T47D (cell line): ENCODE results near the gene SNAPC1.
"Not testable (repeated sequence)": the region's sequence is repeated elsewhere in the genome, so short reads cannot be mapped to it uniquely, and the experiment has no call there.

Experiments used
- DNase-seq, 2 experiments: peaks; one replicate each; pipeline versions ENCODE4 v3.0.0 to v3.0.0-alpha.2; 2011 to 2012; ENCODE audit warnings: low read depth in 1 of 2, low spot score in 1 of 2
- JUND ChIP-seq: IDR thresholded peaks from 2 replicates; pipeline ENCODE4 v1.6.1; 2012; ENCODE audit warnings: low read depth
- in situ Hi-C: cut with HindIII; loops from 2 replicates; pipeline ENCODE4 v1.10.0; 2016; ENCODE audit warnings: low sequenced_read_pairs, low pct_unique_long_range_greater_than_20kb

Gene SNAPC1

DNA sequence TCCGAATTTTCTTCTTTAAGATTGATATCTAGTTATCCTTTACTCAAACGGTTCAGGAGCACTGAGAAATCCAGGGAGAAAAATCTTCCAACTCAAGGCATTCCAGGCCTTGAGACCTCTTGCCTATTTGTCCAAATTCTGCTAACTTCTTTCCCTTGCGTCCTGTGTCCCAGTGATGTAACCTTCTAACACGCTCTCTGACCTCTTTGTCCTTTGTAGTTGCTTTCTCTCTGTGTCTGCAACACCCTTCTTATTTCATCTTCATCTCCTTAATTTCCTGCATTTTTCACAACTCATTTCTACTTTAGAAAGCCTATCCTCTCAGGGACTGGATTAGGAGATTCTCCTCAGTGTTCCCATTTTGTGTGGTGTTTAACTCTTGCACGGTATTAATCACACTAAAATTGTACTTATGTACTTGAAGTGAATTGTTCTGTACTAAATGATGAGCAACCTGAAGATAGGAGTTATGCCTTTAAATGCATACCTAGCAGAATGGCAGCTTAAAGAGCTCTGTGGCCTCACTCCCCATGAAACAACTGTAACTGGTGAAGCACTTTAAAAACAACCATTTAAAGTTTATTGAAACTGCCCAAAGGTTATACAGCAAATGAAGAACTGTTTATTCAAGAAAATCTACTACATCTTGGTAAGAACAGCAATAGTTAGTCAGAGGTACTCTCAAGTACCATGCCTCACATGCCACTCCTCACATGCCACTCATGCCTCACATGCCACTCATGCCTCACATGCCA lies 7.4 kb upstream of the SNAPC1 start:
- no peak for DNase-seq
- in situ Hi-C loops: no loop called here
- TF ChIP-seq JUND: no peak

DNA sequence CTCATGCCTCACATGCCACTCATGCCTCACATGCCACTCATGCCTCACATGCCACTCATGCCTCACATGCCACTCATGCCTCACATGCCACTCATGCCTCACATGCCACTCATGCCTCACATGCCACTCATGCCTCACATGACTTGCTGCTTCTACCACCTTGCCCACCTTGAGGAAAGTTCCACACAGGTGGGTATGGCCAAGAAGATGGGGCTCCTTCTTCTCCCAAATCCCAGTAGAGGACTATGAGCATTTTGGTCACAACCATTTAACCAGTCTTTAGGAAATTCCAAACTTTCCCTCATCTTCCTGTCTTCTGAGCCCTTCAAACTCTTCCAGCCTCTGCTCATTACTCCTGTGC lies 6.9 kb upstream of the SNAPC1 start:
- in situ Hi-C loops: not testable (repeated sequence)
- DNase-seq: peak in 1 of 2 experiments; percentile 29

DNA sequence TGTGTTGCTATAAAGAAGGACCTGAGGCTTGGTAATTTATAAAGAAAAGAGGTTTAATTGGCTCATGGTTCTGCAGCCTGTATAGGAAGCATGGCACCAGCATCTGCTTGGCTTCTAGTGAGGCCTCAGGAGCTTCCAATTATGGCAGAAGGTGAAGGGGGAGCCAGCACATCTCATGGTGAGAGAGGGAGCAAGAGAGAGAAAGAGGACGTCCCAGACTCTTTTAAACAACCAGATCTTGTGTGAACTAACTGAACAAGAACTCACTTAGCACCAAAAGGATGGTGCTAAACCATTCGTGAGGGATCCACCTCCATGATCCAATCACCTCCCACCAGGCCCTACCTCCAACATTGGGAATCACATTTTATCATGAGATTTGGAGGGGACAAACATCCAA lies 6.1 kb upstream of the SNAPC1 start:
- TF ChIP-seq JUND: no peak
- DNase-seq: no peak
- in situ Hi-C loops: no loop called here

DNA sequence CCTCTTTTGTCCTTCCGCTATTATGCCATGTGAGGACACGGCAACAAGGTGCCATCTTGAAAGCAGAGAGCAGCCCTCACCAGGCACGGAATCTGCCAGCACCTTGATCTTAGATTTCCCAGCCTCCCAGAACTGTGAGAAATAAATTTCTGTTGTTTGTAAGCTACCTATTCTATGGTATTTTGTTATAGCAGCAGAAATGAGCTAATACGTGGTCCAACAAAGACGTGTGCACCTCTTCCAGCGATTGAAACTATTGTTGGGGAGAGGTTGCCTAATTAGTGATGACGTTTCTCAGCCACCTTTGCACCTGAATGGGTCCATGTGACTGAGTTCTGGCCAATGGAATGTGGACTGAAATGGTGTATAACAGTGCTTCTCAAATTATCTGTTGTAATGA lies 2.3 kb upstream of the SNAPC1 start:
- TF ChIP-seq JUND: no peak
- in situ Hi-C loops: no loop called here
- DNase-seq: no peak

DNA sequence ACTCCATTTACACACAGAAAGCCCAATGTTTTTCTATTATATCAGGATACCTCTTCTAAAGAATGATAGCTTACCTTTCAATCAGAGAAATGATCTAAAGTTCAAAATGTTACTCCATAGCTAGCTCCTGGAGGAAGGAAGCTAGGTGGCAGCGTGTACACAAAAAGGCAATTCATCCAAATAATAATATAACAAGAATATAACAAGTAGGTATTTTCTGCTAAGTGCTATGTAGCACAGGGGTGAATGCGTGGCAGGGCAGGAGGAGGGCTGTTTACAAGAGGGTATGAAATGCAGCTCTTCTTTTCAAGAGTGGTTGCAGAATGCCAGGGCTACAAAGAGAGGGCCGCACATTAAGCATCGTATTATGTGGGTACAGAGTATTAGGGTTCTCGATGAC lies 663 bp upstream of the SNAPC1 start:
- no peak for TF ChIP-seq JUND
- in situ Hi-C loops: no loop called here
- no peak for DNase-seq

DNA sequence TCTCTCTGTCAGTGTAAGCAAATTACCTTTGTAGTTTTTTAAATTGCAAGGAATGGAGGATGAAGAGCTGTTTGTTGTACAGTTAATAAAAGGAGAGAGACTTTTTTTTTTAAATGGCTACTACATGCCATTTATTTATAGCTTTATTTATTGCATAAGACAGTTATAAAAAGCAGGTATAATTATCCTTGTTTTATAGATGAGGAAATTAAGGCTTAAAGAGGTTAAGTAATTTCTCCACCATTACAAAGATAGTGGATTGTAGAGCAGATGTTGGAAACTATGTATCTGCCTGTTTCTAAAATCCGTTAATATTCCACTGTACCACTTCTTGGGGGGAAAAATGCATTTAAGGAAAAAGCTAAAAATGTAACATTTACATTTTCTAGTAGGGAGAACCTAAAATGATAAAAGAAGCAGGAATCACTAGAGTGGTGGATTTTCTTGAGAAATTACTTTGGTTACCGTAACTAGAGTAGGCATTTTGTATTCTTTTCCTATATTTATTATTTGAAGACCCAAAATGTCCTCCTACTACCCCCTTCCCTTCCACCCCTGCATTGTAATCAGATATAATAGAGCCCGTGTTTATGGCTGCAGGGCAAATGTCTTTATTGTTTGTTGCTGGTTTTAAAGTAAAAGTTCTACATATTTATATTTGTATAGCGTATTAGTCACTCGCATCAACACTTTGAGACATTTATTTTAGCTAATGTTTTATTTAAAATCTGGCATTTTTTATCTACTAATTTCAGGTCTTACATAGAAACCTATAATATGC lies 2.3 kb downstream of the SNAPC1 start:
- in situ Hi-C loops: no loop called here
- TF ChIP-seq JUND: no peak
- no peak for DNase-seq

DNA sequence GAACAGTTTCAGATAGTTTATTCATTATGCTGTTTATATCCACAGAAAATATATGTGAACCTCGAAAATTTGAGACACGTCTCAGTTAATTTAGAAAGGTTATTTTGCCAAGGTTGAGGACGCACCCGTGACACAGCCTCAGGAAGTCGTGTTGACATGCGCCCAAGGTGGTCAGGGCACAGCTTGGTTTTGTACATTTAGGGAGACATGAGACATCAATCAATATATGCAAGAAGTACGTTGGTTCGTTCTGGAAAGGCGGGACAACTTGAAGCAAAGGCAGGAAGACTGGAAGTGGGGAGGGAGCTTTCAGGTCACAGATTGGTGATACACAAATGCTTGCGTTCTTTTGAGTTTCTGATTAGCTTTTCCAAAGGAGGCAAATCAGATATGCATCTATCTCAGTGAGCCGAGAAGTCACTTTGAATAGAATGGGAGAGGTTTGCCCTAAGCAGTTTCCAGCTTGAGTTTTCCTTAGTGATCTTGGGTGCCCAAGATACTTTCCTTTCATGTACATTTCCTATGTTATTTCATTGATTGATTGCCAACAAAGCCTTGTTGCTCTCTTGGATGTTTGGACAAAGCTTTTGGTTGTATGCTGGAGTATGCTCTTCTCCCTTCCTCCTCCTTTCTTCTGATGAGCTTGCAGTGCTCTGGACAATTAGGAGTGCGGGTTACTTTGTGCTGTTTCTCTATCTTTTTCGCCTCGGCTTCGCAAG lies 3.2 kb downstream of the SNAPC1 start:
- no peak for TF ChIP-seq JUND
- no peak for DNase-seq
- in situ Hi-C loops: no loop called here

DNA sequence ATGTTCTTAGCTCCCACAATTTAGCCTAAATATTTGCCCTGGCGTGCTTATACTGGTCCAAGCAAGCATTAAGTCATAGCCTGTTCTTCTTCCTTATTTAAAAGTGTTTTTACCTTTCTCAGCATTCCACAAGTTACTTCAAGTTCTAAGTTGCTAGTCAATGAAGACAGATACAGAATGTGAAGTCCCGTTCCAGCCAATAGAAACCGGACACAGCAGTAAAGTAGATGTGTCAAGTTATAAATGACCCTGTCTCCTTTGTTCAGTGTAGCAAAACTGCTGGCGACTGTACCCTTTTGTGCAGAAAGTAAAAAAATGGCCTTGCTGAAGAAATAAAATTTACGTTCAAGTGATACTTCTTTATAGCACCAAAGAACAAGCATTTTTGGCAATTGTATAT lies 3.9 kb downstream of the SNAPC1 start:
- no peak for DNase-seq
- in situ Hi-C loops: no loop called here
- no peak for TF ChIP-seq JUND

DNA sequence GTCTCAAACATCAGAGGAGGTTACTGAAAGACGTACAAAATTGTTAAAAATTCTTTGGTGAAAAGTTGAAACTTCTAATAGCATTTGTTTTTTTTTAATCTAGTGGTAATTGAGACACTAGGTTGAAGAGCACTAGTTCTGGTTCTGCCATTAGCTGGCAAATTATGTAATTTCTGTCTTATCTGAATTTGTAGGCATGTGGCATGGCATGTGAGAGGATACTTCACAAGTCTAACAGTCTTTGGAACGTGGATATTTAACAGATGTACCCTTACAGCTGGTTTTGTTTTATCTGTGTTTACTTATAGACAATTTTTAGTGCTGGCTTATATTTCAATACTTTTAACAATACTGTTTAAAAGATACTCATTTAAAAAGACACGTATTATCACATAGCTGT lies 6.0 kb downstream of the SNAPC1 start:
- no peak for DNase-seq
- TF ChIP-seq JUND: no peak
- in situ Hi-C loops: no loop called here

DNA sequence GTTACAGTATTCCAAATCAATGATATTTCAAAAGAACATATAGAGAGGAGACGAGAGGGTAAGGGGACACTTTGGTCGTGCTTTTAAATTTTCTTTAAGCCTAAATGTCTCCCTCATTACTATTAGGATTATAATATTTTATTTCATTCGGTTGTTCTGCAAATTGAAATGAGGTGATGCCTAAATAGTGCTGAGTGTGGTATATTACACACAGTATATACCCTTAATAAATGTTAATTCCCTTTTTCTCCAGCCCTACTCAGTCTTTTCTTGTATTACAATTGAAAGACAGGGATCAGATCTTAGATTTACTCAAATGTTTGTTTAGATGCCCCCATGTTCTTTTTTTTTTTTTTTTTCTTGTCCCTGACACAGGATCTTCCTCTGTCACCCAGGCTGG lies 7.7 kb downstream of the SNAPC1 start:
- TF ChIP-seq JUND: no peak
- no peak for DNase-seq
- in situ Hi-C loops: no loop called here

DNA sequence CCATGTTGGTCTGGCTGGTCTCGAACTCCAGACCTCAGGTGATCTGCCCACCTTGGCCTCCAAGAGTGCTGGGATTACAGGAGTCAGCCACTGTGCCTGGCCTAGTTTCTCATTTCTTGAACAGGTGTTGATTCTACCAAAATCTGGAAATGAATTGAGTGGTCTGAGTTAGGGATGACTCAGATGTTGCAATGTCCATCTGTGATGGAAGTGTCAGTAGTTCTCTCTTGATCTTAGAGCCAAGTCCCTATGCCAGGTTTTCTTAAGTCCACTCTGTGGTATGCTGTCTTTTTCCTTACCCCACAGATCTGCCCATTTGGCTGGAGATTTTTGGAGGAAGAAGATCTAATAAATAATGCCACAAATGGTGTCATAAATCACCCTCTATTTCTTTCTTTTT lies 12.6 kb downstream of the SNAPC1 start:
- no peak for DNase-seq
- in situ Hi-C loops: no loop called here
- TF ChIP-seq JUND: no peak

DNA sequence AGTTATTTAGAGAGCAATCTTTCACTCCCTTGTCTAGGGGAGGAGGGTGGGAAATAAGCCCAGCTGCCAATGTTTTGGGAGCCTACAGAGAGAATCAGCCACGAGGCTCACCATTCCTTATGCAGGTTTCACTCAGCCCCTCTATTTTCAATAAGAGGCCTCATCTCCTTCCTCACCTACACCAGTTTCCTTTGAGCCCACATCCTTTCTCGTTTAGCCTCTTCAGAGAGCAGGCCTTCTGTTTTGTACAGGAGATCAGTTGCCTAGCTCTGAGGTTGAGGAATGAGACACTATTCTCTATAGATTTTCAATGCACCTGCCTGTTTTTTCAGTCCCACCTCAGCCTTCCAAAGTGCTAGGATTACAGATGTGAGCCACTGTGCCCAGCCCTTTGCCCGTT lies 17.9 kb downstream of the SNAPC1 start:
- TF ChIP-seq JUND: no peak
- in situ Hi-C loops: no loop called here
- no peak for DNase-seq

DNA sequence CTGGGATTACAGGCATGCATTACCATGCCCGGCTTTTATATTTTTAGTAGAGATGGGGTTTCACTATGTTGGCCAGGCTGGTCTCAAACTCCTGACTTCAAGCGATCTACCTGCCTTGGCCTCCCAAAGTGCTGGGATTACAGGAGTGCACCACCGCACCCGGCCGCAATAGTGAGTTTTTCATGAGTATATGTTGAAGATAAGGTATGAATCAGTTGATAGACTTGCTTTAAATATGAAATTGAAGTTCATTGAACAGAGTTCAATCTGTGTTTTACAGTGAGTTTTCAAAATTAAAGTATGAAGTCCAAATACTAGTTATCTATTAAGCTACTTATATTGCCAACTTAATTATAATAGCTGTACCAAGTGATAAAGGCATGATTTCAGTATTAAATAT lies 35.1 kb downstream of the SNAPC1 start:
- no peak for TF ChIP-seq JUND
- no peak for DNase-seq
- in situ Hi-C loops: no loop called here
